Ovary (tissue), 3 donors: Measurements from ENCODE around the gene SAC3D1.

Source experiments
- POLR2A ChIP-seq: fragments of 450-650 bp; IDR thresholded peaks from one replicate; pipeline ENCODE4 v1.6.1; 2017; ENCODE audit warnings: antibody characterized with exemption, mild to moderate bottlenecking, moderate library complexity
- TF ChIP-seq, protein P1 (sequence below), 3 donors: fragments of 450-650 bp in 2 of 3; fragments of 200-600 bp in 1 of 3; IDR thresholded peaks; one replicate each; pipeline versions ENCODE4 v1.5.1 to v1.8.0; 2016 to 2022; ENCODE audit warnings: antibody characterized with exemption in 3 of 3, mild to moderate bottlenecking in 1 of 3
- donor health status: DM: no; HTN: no; CAD: no.

DNA sequence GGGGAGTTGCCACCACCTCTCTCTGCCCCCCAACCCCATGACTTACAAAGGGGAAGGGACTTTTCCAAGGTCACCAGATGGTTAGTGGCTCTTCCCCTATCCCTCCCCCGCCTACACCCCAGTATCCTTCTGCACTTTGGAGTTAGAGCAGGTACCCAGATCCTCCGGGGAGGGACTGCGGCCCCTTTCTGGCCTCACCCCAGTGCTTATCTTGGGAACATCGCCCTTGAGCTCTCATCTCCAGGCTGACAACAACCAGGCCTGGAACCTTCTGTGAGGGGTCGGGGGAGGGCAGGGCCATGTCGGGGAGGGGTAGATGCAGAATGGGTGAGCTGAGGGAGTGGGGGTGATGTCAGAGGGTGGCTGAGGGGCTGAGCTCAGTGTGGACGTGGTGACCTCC is 24.8 kb downstream of the SAC3D1 start:
- TF ChIP-seq, protein P1, sequence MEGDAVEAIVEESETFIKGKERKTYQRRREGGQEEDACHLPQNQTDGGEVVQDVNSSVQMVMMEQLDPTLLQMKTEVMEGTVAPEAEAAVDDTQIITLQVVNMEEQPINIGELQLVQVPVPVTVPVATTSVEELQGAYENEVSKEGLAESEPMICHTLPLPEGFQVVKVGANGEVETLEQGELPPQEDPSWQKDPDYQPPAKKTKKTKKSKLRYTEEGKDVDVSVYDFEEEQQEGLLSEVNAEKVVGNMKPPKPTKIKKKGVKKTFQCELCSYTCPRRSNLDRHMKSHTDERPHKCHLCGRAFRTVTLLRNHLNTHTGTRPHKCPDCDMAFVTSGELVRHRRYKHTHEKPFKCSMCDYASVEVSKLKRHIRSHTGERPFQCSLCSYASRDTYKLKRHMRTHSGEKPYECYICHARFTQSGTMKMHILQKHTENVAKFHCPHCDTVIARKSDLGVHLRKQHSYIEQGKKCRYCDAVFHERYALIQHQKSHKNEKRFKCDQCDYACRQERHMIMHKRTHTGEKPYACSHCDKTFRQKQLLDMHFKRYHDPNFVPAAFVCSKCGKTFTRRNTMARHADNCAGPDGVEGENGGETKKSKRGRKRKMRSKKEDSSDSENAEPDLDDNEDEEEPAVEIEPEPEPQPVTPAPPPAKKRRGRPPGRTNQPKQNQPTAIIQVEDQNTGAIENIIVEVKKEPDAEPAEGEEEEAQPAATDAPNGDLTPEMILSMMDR (IDR thresholded peaks at IDR 0.05): no peak
- no peak for TF ChIP-seq POLR2A
